GM19240 (cell line): Measurements from ENCODE around the gene PPP4R3A.
"Not testable (repeated sequence)": the region's sequence is repeated elsewhere in the genome, so short reads cannot be mapped to it uniquely, and the experiment has no call there.

Source experiments
- DNase-seq: peaks from one replicate; pipeline ENCODE4 v3.0.0; 2011; ENCODE audit warnings: low spot score; ENCODE audit not compliant: insufficient read length

PPP4R3A gene

DNA sequence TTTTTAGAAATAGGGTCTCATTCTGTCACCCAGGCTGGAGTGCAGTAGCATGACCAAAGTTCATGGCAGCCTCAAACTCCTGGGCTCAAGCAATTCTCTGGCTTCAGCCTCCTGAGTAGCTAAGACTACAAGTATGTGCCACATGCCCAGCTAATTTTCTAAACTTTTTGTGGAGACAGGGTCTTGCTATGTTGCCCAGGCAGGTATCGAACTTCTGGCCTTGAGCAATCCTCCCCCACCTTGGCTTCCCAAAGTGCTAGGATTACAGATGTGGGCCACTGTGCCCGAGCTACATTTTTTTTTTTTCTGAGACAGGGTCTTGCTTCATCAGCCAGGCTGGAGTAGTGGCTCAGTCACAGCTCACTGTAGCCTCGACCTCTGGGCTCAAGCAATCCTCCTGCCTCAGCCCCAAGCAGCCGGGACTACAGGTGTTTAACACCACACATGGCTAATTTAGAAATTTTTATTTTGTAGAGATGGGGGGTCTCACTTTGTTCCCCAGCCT, 7.1 kb downstream of the PPP4R3A start:
- DNase-seq: no peak

DNA sequence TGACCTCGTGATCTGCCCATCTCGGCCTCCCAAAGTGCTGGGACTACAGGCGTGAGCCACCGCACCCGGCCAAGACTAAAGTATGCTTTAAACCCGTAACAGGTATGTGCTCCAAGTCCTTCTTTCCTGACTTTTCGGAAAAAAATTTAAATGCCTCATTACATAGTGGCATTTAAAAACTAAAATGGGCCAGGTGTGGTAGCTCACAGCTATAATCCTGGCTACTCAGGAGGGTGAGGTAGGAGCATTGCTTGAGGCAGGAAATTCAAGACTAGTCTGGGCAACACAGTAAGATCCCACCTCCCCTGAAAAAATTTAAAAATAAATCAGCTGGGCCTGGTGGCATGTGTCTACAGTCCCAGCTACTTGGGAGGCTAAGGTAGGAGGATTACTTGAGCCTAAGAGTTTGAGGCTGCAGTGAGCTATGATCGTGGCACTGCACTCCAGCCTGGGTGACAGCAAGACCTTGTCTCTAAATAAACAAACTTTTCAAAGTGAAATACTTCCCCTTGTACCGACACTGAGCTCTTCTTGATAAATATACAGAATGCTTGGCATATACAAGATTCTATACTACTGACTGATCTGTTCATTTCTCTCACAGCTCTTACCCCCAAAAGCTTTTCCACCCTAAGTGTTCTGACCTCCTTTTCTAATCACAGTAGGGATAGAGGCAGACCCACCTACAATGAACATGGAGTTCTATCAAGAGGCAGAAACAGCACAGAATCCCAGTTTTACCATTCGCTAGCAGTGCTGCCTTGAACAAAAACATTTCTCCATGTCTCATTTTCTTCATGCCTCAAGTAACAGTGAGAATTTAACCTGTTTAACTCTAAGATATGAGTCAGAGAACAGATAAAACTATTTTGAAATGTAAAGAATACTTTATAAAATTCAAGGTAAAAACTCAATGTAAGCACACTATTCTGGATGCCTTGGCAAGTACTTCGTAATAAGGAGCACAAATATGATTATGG, 7.9 kb downstream of the PPP4R3A start:
- DNase-seq: no peak

DNA sequence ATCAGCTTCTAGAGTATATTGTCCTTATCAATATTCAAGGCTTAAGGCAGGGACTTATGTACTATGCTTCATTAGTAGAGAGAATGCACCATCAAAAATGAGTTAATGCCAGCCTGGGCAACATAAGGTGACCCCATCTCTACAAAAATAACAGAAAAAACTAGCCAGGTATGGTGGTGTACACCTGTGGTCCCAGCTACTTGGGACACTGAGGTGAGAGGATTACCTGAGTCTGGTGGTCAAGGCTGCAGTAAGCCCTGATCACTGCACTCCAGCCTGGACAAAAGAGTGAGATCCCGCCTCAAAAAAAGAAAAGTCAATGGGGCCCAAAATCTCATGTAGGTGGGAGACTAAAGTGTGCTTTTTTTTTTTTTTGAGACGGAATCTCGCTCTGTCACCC, 8.8 kb downstream of the PPP4R3A start:
- DNase-seq: no peak

DNA sequence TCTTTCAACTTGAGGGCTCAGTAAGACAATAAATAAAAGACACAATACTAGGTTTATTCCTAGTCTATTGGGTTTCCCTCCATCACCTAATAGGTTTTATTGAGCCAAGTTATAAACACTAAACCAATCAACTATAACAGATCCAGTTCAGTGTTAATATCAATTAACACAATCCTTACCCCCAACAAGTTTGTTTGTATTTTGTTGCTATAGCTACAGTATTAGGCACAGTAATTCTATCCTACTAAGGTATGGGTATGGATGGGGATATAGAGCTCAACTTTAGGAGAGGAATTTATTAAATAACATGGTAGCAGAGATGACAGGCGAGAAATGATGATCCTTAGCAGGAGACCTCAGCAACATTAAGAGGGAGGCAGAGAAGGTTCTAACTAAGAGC, 13.3 kb downstream of the PPP4R3A start:
- DNase-seq: no peak

DNA sequence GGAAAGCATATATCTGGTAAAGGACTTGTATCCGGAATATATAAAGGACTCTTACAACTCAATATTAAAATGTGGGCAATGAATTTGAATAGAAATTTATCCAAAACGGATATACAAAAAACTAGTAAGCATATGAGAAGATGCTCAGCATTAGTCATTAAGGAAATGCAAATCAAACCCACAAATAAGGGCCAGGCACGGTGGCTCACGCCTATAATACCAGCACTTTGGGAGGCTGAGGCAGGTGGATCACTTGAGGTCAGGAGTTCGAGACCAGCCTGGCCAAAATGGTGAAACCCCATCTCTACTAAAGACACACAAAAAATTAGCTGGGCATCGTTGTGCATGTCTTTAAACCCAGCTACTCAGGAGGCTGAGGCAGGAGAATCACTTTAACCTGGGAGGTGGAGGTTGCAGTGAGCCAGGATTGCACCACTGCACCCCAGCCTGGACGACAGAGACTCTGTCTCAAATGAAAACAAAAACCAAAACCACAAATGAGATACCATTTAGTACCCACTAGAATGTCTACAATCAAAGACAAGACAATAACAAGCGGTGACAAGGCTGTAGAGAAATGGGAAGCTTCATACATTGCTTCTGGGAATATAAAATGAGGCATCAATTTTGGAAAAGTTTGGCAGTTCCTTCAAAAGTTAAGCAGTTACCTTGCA, 15.6 kb downstream of the PPP4R3A start:
- DNase-seq: not testable (repeated sequence)

DNA sequence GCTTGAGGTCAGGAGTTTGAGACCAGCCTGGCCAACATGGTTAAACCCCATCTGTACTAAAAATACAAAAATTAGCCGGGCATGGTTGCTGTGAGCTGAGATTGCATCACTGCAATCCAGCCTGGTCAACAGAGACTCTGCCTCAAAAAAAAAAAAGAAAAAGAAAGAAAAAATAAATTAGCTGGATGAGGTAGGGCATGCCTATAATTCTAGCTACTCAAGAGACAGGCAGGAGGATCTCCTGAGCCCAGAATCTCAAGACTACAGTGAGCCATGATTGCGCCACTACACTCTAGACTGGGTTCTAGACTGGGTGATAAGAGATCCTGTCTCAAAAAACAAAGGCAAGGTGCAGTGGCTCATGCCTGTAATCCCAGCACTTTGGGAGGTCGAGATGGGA, 16.9 kb downstream of the PPP4R3A start:
- DNase-seq: no peak

DNA sequence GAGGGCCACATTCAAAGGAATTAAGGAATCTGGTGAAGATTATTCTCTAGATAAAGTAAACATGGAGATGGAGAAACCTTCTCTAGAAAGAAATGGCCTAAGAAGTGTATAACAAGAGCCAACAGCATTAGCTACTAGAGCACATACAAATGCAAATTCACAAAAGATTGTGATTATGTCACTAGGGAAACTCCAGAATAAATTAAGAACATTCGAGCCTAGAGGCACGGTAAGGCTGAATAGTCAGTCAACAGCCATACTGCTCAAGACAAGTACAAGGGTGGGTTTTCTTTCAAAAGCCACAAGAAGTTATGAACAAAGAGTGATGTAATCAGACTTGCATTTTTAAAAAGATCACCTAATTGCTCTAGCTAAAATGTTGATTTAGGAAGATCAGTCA, 25.4 kb downstream of the PPP4R3A start:
- DNase-seq: no peak

DNA sequence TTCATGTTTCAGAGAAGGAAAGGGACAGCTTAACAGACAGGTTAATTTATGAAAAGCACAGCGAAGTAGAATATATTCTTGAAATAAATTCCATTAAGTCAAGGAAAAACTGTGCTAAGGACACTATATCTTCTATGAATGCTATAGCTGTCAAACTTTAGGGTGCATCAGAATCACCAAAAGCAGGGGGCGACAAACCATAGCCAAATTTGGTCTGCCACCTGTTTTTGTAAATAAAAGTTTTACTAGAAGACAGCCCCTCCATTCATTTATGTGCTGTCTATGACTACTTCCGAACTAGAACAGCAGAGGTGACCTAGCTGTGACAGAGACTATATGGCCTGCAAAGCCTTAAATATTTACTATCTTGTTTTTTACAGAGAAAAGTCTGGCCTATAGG, 25.9 kb downstream of the PPP4R3A start:
- DNase-seq: no peak

DNA sequence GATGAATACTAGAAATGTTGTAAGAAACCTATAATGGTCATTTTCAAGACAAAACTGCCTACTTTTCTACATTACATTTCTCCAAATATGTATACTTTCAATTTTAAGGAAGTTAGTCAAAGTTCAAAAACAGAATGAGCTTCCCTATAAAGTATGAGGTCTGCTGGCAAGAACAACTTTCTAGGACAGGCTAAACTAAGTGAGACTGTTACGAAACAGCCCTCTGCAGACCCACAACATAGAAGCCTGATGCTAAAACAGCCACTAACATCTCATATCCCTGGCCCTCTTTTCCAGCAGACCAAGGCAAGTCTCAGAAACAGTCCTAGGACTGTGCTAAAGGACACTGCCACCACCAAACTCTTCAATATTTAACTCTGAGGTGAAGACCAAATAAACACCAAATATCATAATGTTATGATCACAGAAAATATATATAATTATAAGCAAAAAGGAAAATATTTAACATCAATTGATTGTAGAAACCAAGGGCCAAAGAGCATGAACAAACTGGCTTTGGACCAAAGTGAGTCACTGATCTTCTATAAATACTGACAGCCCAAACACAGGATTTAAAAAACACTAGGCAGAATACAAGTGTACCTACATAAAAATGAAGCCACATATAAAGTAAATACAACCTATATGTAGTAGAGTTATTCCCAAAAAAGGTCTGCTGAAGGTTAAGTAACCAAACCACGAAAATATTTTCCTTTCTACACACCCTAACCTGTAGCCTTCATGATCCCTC, 27.7 kb downstream of the PPP4R3A start:
- DNase-seq: no peak

DNA sequence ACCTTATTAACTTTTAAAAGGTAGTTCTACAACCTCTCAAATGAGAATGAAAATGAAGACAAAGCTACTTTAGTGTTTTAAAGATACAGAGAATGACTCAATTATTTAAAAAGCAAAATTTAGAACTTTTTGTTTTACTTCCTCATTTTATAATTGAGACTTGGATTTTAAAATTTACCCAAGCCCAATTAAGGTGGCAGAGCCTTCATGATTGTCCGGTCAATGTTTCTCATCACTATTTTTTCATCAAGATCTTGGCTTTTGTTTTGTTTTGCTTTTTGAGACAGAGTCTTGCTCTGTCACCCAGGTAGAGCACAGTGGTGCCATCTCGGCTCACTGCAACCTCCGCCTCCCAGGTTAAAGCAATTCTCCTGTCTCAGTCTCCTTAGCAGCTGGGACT, 32.7 kb downstream of the PPP4R3A start:
- DNase-seq: no peak

DNA sequence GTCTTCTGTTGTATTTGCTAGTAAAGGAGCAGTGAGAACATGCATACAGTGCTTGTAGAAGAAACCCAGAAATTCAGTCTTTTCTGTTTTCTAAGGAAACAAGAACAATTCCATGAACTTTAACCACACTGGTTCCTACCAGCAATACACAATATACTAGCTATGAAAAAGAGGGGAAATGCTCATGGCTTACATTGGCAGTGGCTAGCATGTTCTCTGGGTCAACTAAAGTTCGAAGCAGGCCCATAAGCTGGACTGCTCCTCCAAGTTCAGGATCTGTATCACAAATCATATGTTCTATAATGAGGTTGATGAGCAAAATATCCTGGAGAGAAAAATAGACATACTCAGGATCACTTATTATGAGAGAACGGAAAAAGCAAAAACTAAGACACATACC, 37.1 kb downstream of the PPP4R3A start:
- DNase-seq: no peak

DNA sequence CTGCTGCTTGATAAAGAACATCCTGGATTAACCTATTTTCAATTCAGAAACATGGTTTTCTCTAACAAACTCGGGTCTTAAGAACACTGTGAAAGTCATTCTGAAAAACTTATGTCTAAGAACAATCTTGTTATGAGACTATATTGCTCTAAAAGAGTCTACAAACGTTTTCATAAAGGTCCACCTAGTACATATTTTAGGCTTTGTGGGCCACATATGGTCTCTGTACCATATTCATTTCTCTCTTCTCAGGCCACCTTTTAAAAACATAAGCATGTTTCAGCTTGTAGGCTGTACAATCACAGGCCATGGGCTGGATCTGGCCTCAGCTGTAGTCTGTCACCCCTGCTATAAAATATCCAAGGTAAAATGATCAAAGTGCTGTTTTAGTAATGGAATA, 39.9 kb downstream of the PPP4R3A start:
- no peak for DNase-seq

DNA sequence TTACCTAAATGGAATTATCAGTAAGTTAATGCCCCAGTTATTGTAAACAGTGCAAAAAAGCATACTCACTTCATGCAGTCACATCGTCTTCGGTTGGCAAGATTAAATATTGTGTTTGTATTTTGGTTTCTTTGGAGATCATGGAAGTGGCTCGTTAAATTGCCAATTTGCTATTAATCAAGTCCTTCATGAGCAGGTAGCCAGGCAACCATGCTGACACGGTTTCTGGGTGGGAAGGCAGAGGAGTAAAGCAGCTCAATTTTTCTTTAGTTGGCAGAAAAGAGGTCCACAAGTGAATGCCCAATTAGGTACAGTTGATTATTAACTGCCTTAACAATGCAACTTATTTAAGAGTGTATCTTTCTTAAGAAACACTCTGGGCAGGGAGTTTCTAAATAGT, 43.9 kb downstream of the PPP4R3A start:
- DNase-seq: no peak

DNA sequence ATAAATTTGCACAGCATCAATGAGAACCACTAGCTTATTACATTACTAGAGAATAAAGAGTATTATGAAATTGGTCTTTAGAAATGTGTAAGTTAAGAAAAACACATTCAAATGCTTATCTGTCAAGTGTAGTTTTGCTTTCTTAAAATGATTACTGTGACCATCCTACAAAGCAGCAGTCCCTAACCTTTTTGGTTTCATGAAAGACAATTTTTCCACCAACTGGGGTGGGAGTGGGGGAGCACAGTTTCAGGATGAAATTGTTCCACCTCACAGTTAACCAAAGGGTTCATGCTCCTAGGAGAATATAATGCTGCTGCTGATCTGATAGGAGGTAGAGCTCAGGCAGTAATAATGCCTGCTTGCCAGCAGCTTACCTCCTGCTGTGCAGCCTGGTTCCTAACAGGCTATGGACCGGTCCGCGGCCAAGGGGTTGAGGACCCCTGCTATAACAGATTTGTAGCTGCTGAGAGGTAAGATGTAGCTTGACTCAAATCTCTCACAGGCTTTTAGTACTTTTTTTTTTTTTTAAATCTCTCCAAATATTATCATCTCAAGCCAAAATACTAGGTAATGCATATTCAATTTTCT, 45.4 kb downstream of the PPP4R3A start:
- DNase-seq: no peak

DNA sequence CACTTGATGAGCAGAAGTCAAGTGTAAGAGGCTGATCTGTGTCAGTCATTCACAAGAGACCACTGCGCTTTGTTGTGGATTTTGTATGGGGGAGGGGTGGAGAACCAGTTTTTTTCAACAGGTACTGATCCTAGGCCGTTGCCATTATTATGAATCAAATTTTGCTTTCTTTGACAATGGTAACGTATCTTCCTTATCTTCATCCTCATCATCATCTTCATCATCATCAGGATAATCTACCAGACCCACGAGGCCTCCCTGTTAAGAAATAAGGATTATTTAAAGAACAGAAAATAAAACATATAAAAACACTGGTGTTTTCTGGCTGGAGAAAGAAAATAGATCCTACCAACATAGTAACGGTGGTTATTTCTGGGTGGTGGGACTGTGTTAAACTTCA, 51.5 kb downstream of the PPP4R3A start:
- no peak for DNase-seq

DNA sequence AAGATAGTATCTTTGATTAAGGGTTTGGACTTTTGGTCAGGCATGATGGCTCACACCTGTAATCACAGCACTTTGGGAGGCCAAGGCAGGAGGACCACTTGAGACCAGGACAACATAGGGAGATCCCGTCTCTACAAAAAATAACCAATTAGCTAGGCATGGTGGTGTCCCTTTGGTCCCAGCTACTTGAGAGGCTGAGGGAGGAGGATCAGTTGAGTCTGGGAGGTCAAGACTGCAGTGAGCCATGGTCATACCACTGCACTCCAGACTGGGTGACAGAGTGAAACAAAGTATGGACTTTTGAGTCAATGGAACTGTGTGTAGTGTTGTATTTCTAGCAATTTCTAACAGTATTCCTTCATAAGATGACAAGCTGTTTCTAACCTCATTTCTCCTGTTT, 53.8 kb downstream of the PPP4R3A start:
- DNase-seq: no peak

DNA sequence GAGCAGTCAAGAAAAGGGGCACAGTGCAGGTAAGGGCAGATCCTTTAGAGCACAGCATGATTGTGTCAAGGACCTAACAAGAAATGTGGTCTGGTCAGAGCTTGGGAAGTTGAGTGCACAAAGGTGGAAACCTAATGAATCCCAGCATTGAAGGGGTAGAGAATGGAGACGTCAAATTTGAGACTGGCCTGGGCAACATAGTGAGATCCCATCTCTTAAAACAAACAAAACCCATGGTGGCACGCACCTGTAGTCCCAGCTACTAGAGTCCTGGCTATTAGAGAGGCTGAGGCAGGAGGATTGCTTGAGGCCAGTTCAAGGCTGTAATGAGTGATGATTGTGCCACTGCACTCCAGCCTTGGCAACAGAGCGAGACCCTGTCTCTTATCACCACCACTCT, 55.5 kb downstream of the PPP4R3A start:
- no peak for DNase-seq

DNA sequence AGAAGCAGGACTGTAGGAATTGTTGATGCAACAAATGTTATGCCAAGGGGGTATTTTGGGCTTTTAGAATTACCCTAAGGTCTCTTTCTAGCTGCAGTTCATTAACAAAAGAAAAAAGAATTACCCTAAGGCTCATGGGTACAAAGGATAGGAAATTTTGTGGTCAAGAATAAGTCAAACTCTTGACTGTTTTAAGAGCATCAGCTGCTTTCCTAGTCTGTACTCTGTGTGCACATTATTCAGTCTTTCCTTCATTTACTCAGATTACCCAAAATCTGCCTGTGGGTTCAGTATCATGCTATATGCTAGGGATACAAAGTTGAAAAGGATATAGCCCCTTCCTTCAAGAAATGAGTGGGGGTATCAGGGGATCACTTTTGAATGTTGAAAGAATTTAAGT, 56.0 kb downstream of the PPP4R3A start:
- no peak for DNase-seq

DNA sequence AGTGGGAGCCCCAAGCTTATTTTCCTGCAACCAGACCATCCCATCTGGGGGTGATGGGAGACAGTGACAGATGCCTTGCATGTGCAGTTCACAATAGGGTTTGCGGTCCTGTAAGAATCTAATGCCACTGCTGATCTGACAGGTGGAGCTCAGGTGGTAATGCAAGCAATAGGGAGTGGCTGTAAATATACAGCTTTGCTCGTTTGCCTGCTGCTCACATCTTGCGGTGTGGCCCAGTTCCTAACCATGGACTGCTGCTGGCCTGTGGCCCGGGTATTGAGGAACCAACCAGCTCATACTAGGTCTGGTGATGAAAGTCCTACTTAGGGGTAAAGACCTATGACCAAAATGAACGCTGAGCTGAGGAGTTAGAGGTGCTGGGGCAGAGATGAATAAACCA, 56.4 kb downstream of the PPP4R3A start:
- DNase-seq: no peak

DNA sequence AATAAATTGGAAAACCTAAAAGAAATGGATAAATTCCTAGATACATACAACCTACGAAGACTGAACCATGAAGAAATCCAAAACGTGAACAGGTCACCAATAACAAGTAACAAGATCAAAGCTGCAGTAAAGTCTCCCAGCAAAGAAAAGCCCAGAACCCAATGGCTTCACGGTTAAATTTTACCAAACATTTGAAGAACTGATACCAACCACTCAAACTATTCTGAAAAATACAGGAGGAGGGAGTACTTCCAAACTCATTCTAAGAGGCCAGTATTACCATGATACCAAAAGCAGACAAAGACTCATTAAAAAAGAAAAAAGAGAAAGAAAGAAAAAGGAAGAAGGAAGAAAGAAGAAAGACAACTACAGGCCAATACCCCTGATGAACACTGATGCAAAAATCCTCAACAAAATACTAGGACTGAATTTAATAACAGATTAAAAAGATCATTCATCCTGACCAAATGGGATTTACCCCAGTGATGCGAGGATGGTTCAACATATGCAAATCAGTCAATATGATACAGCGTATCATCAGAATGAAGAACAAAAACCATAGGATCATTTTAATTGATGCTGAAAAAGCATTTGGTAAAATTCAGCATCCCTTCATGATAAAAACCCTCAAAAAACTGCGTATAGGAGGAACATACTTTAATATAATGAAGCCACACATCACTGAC, 65.6 kb downstream of the PPP4R3A start:
- no peak for DNase-seq

DNA sequence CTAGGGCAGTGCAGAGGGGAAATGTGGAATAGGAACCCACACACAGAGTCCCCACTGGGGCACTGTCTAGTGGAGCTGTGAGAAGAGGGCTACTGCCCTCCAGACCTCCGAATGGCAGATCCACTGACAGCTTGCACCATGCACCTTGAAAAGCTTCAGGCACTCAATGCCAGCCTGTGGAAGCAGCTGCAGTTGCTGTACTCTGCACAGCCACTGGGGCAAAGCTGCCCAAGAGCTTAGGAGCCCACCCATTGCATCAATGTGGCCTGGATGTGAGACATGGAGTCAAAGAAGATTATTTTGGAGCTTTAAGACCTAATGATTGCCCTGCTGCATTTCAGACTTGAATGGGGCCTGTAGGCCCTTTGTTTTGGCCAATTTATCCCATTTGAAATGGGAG, 70.8 kb downstream of the PPP4R3A start:
- DNase-seq: no peak
